PC-9 (cell line): ENCODE measurements around the gene C3orf70.

Experiments used
- CTCF ChIP-seq: fragments of 200-600 bp; sonication (generic); conservative IDR thresholded peaks from 2 replicates; pipeline ENCODE4 v1.6.1; 2017; ENCODE audit warnings: mixed run types, antibody characterized with exemption, mild to moderate bottlenecking, moderate library complexity
- EZH2 ChIP-seq: fragments of 200-600 bp; sonication (generic); IDR thresholded peaks from 2 replicates; pipeline ENCODE4 v1.8.0; 2017; ENCODE audit warnings: antibody characterized with exemption, low read depth

GRCh38 chr3:185069037-185070030 lies 83.5 kb downstream of the C3orf70 start:
- TF ChIP-seq CTCF (no peak), EZH2 (no peak)
